Mesodermal cell (in vitro differentiated cells): ENCODE measurements around the gene CTR9.

Experiments used
- H3K27ac ChIP-seq: 2 replicates; pipeline ENCODE4 v1.7.0; 2013; ENCODE audit warnings: mild to moderate bottlenecking, low read depth, low read length, moderate library complexity; ENCODE audit not compliant: severe bottlenecking
- H3K36me3 ChIP-seq: 2 replicates; pipeline ENCODE4 v1.7.1; 2013; ENCODE audit warnings: mild to moderate bottlenecking, low read length, moderate library complexity; ENCODE audit not compliant: control insufficient read depth, insufficient read depth
- H3K4me1 ChIP-seq: one replicate; pipeline ENCODE4 v1.7.1; 2013; ENCODE audit warnings: mild to moderate bottlenecking, low read length; ENCODE audit not compliant: insufficient read depth, control insufficient read depth, poor library complexity, severe bottlenecking
- H3K4me3 ChIP-seq: 2 replicates; pipeline ENCODE4 v1.7.0; 2013; ENCODE audit warnings: low read length, control low read depth, mild to moderate bottlenecking; ENCODE audit not compliant: insufficient read depth, poor library complexity, severe bottlenecking; ENCODE audit errors: extremely low read depth
- H3K9me3 ChIP-seq: 2 replicates; pipeline ENCODE4 v1.7.1; 2013; ENCODE audit warnings: mild to moderate bottlenecking, low read length, moderate library complexity; ENCODE audit not compliant: control insufficient read depth
- WGBS, 2 experiments: methylation state at CpG; one replicate each; pipeline ENCODE4 v1.1.5; 2013; ENCODE audit warnings: missing lambda C conversion rate in 2 of 2; ENCODE audit not compliant: insufficient coverage in 2 of 2; 5-methylcytosine and 5-hydroxymethylcytosine counted together

The CTR9 gene

GRCh38 chr11:10762913-10763421 lies 11.9 kb downstream of the CTR9 start:
- no peak overlapping the region for H3K4me3 ChIP-seq
- WGBS, 2 experiments = 94 to 100% methylated on average over 2 of the region's 4 CpGs
- no peaks in the 10 kb centered on the region for H3K9me3 ChIP-seq
- H3K27ac ChIP-seq = no peak overlapping the region
- peaks cover 76% of the 10 kb centered on the region for H3K36me3 ChIP-seq
- peaks cover 5% of the 10 kb centered on the region for H3K4me1 ChIP-seq

- Histone ChIP-seq H3K9me3 (no peaks in the 10 kb centered on the region), H3K36me3 (peaks cover 68% of the 10 kb centered on the region), H3K4me3 (no peak overlapping the region), H3K4me1 (peaks cover 5% of the 10 kb centered on the region), H3K27ac (no peak overlapping the region)
- 91 to 100% methylated on average over 2 to 3 of the region's 4 CpGs for WGBS, 2 experiments
Observed at GRCh38 chr11:10763766-10764165, 12.7 kb downstream of the CTR9 start.

- Histone ChIP-seq H3K9me3 (no peaks in the 10 kb centered on the region), H3K4me1 (peaks cover 5% of the 10 kb centered on the region), H3K4me3 (no peak overlapping the region), H3K27ac (no peak overlapping the region), H3K36me3 (peaks cover 61% of the 10 kb centered on the region)
- 86 to 98% methylated on average over 7 to 8 of the region's 12 CpGs for WGBS, 2 experiments
Observed at GRCh38 chr11:10764412-10764811, 13.4 kb downstream of the CTR9 start.

- H3K4me1 ChIP-seq = no peaks in the 10 kb centered on the region
- WGBS, 2 experiments = 50% methylated on average over 1 of the region's 2 CpGs; no CpG with 5 or more reads in 1 of the 2 experiments
- no peak overlapping the region for H3K4me3 ChIP-seq
- peaks cover 54% of the 10 kb centered on the region for H3K36me3 ChIP-seq
- H3K9me3 ChIP-seq = no peaks in the 10 kb centered on the region
- no peak overlapping the region for H3K27ac ChIP-seq
Observed at GRCh38 chr11:10770626-10771254, 19.7 kb downstream of the CTR9 start.

- Histone ChIP-seq H3K4me3 (no peak overlapping the region), H3K27ac (no peak overlapping the region), H3K9me3 (no peaks in the 10 kb centered on the region), H3K4me1 (no peaks in the 10 kb centered on the region), H3K36me3 (peaks cover 57% of the 10 kb centered on the region)
- 100% methylated on average over 1 of the region's 1 CpG; no CpG with 5 or more reads in 1 of the 2 experiments for WGBS, 2 experiments
Observed at GRCh38 chr11:10771457-10771856, 20.4 kb downstream of the CTR9 start.

GRCh38 chr11:10774811-10775210 lies 23.8 kb downstream of the CTR9 start:
- peaks cover 85% of the 10 kb centered on the region for H3K36me3 ChIP-seq

GRCh38 chr11:10777393-10777793 lies 26.3 kb downstream of the CTR9 start:
- Histone ChIP-seq H3K27ac (peak overlapping the region; percentile 82), H3K4me1 (peaks cover 15% of the 10 kb centered on the region), H3K4me3 (no peak overlapping the region), H3K9me3 (no peaks in the 10 kb centered on the region), H3K36me3 (peaks cover 71% of the 10 kb centered on the region)
- WGBS, 2 experiments = 92 to 100% methylated on average over 1 to 3 of the region's 3 CpGs

More at GRCh38 chr11:10774811-10775210, 23.8 kb downstream of the CTR9 start:
- H3K4me1 ChIP-seq = peaks cover 12% of the 10 kb centered on the region
- no peak overlapping the region for H3K27ac ChIP-seq
- no peak overlapping the region for H3K4me3 ChIP-seq
- no peaks in the 10 kb centered on the region for H3K9me3 ChIP-seq
- 89 to 100% methylated on average over 1 to 2 of the region's 2 CpGs for WGBS, 2 experiments

GRCh38 chr11:10777806-10778205 lies 26.8 kb downstream of the CTR9 start:
- peaks cover 15% of the 10 kb centered on the region for H3K4me1 ChIP-seq
- peak overlapping the region; percentile 82 for H3K27ac ChIP-seq
- 91 to 94% methylated on average over 2 to 4 of the region's 6 CpGs for WGBS, 2 experiments

GRCh38 chr11:10778217-10778970 lies 27.3 kb downstream of the CTR9 start:
- 82 to 87% methylated on average over 13 of the region's 13 CpGs for WGBS, 2 experiments
- Histone ChIP-seq H3K27ac (peak overlapping the region; percentile 82), H3K9me3 (no peaks in the 10 kb centered on the region), H3K4me1 (peaks cover 15% of the 10 kb centered on the region), H3K4me3 (no peak overlapping the region), H3K36me3 (peaks cover 61% of the 10 kb centered on the region)

More at GRCh38 chr11:10777806-10778205, 26.8 kb downstream of the CTR9 start:
- peaks cover 67% of the 10 kb centered on the region for H3K36me3 ChIP-seq
- H3K4me3 ChIP-seq = no peak overlapping the region
- no peaks in the 10 kb centered on the region for H3K9me3 ChIP-seq

GRCh38 chr11:10779086-10779485 lies 28.0 kb downstream of the CTR9 start:
- H3K9me3 ChIP-seq = no peaks in the 10 kb centered on the region
- peaks cover 15% of the 10 kb centered on the region for H3K4me1 ChIP-seq
- no peak overlapping the region for H3K4me3 ChIP-seq
- WGBS, 2 experiments = 100% methylated on average over 1 of the region's 1 CpG; no CpG with 5 or more reads in 1 of the 2 experiments
- H3K27ac ChIP-seq = peak overlapping the region; percentile 82
- peaks cover 55% of the 10 kb centered on the region for H3K36me3 ChIP-seq
